SK-N-DZ (cell line): Measurements from ENCODE around the gene TFAM. TPM values are rescaled to one million over a fixed set of nuclear protein-coding genes. Genes with fewer than 3 reads are reported as not detected.
A peak's percentile ranks its signal among the peaks of the same experiment; 100 is the strongest.

Source experiments
- DNase-seq: peaks from one replicate; pipeline ENCODE4 v3.0.0-alpha.2; 2015; ENCODE audit warnings: low spot score
- polyA plus RNA-seq, 2 experiments: library from polyadenylated mRNA; depleted of rRNA; stranded (reverse); fragments of >200 nt; gene quantifications; 2 replicates each; pipeline ENCODE4 v1.2.3, GENCODE V29; 2014

Gene TFAM
- polyA plus RNA-seq (2014; cell fraction: cytosol; rRNA removed) = 35.0 and 40.7 TPM in 2 replicates
- polyA plus RNA-seq (2014; cell fraction: nucleus; rRNA removed) = 17.8 and 36.9 TPM in 2 replicates

- DNase-seq = peak; percentile 92
These were observed at the start of gene TFAM for GRCh38 chr10:58384999-58385783. TFAM (plus strand) TSS chr10:58385410; CDS start chr10:58385548, 138 bp downstream.

- no peak for DNase-seq
These were observed 49.0 kb upstream of the TFAM start for GRCh38 chr10:58336242-58336641.

- no peak for DNase-seq
These were observed 43.8 kb upstream of the TFAM start for GRCh38 chr10:58341422-58341821.

- DNase-seq = no peak
These were observed 43.3 kb upstream of the TFAM start for GRCh38 chr10:58341947-58342346.

GRCh38 chr10:58347967-58348366 lies 37.2 kb upstream of the TFAM start:
- DNase-seq = no peak

- no peak for DNase-seq
These were observed 36.6 kb upstream of the TFAM start for GRCh38 chr10:58348571-58349033.

GRCh38 chr10:58350023-58350422 lies 35.2 kb upstream of the TFAM start:
- no peak for DNase-seq

GRCh38 chr10:58350619-58351323 lies 34.4 kb upstream of the TFAM start:
- no peak for DNase-seq

GRCh38 chr10:58351616-58352578 lies 33.3 kb upstream of the TFAM start:
- DNase-seq = no peak

- no peak for DNase-seq
These were observed 32.1 kb upstream of the TFAM start for GRCh38 chr10:58352956-58353610.

- no peak for DNase-seq
These were observed 28.5 kb upstream of the TFAM start for GRCh38 chr10:58356756-58357155.

- DNase-seq = no peak
These were observed 26.8 kb upstream of the TFAM start for GRCh38 chr10:58358314-58358933.

- no peak for DNase-seq
These were observed 26.3 kb upstream of the TFAM start for GRCh38 chr10:58358947-58359346.

- no peak for DNase-seq
These were observed 25.7 kb upstream of the TFAM start for GRCh38 chr10:58359541-58359940.

GRCh38 chr10:58360412-58361004 lies 24.7 kb upstream of the TFAM start:
- DNase-seq = no peak

GRCh38 chr10:58361353-58361752 lies 23.9 kb upstream of the TFAM start:
- DNase-seq = no peak

- DNase-seq = no peak
These were observed 23.0 kb upstream of the TFAM start for GRCh38 chr10:58362027-58362789.

GRCh38 chr10:58367069-58367468 lies 18.1 kb upstream of the TFAM start:
- no peak for DNase-seq

- DNase-seq = no peak
These were observed 13.7 kb upstream of the TFAM start for GRCh38 chr10:58371473-58371872.
